Osteocyte (in vitro differentiated cells): ENCODE measurements around the gene METTL4. TPM values are rescaled to one million over a fixed set of nuclear protein-coding genes. Genes with fewer than 3 reads are reported as not detected.

ENCODE experiments used
- DNase-seq: peaks from one replicate; pipeline ENCODE4 v3.0.0; 2021; ENCODE audit warnings: mixed read lengths; ENCODE audit not compliant: unreplicated experiment; ENCODE audit errors: extremely low spot score
- H3K27ac Mint-ChIP-seq: one replicate; pipeline ENCODE4 v1.8.0; 2021; ENCODE audit warnings: mild to moderate bottlenecking, mixed read lengths; ENCODE audit not compliant: unreplicated experiment
- H3K27me3 Mint-ChIP-seq: one replicate; pipeline ENCODE4 v1.8.0; 2021; ENCODE audit warnings: mixed read lengths; ENCODE audit not compliant: unreplicated experiment
- H3K36me3 Mint-ChIP-seq: one replicate; pipeline ENCODE4 v1.8.0; 2021; ENCODE audit warnings: mixed read lengths; ENCODE audit not compliant: unreplicated experiment
- H3K4me1 Mint-ChIP-seq: one replicate; pipeline ENCODE4 v1.8.0; 2021; ENCODE audit warnings: mixed read lengths; ENCODE audit not compliant: unreplicated experiment
- H3K4me3 Mint-ChIP-seq: one replicate; pipeline ENCODE4 v1.8.0; 2021; ENCODE audit warnings: mild to moderate bottlenecking, moderate library complexity, mixed read lengths; ENCODE audit not compliant: unreplicated experiment
- H3K9me3 Mint-ChIP-seq: one replicate; pipeline ENCODE4 v1.8.0; 2021; ENCODE audit warnings: mixed read lengths; ENCODE audit not compliant: unreplicated experiment
- long read RNA-seq: library from polyadenylated mRNA; unstranded; transcript quantifications from one replicate; pipeline ENCODE4 v2.0.0, GENCODE V29; 2021
- total RNA-seq: library from RNA; stranded (reverse); gene quantifications from 2 replicates; pipeline ENCODE4 v1.2.1, GENCODE V29; 2021
- TF ChIP-seq, protein P1 (sequence below): fragments of 200-600 bp; sonication (generic); IDR thresholded peaks from 2 replicates; pipeline ENCODE4 v1.5.0; 2021; ENCODE audit warnings: antibody characterized with exemption, mild to moderate bottlenecking, moderate library complexity

Gene METTL4, protein sequence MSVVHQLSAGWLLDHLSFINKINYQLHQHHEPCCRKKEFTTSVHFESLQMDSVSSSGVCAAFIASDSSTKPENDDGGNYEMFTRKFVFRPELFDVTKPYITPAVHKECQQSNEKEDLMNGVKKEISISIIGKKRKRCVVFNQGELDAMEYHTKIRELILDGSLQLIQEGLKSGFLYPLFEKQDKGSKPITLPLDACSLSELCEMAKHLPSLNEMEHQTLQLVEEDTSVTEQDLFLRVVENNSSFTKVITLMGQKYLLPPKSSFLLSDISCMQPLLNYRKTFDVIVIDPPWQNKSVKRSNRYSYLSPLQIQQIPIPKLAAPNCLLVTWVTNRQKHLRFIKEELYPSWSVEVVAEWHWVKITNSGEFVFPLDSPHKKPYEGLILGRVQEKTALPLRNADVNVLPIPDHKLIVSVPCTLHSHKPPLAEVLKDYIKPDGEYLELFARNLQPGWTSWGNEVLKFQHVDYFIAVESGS
- total RNA-seq: 10.8 and 12.8 TPM in 2 replicates
- long read RNA-seq, transcript METTL4-203 (9 exons, 2,742 nt): major isoform, 29 of 52 reads
- long read RNA-seq, partial matches to known transcripts: 9 of 52 reads
- long read RNA-seq, other reads (novel, unspliced or antisense): 11 of 52 reads

DNA sequence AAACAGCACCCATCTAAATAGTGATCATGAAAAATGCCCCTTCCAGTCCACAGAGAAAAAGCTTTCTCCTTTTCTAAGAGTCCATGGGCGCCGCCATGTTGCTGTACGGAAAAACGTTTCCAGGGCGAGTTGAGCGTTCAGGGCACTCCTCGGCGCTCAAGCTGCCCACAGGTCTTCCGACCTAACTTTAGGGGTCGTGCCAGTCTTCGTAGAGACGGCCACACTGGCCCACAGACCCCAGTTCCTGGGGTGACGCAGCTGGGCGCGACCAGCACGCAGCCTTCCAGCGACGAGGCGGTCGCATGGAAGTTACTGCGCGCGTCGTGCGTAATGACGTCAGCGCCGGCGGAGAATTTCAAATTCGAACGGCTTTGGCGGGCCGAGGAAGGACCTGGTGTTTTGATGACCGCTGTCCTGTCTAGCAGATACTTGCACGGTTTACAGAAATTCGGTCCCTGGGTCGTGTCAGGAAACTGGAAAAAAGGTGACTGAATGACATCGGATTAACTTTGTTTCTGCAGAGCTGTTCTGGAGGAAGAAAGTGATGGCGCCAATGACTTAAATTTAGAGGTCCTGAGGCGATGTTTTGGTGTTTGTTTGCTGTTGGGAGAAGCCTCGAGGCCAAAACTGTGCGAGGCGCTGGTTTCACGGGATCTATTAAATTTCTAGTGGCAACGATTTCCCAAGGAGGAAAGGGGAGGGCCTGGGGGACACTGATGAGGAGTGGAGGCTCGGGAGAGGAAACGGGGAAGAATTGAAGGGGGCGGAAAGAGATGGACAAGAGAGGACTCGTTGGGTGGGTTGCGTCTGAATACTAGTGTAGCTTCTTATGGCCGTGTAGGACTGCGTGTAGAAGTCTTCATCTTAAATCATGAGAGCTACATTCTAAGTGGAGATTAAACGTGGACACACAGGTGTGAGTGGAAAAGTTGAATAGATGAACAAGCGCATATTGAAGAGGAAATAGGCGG is at the start of gene METTL4, which contains the start of gene NDC80:
TSS of gene METTL4 (minus strand) at position 306 of the 971 bp plus-strand sequence. CDS start 4,289 bp downstream, outside the sequence.
TSS of gene NDC80 (plus strand) at position 358 of the 971 bp plus-strand sequence. CDS start 1,429 bp downstream, outside the sequence.
- Mint-ChIP-seq H3K4me3 (peak within 1 kb of the TSS; percentile 100), H3K36me3 (peaks cover 3% of the 10 kb centered on the region), H3K9me3 (no peaks in the 10 kb centered on the region), H3K27me3 (no peaks in the 10 kb centered on the region), H3K4me1 (peaks cover 44% of the 10 kb centered on the region), H3K27ac (peak within 1 kb of the TSS; percentile 100)
- TF ChIP-seq, protein P1, sequence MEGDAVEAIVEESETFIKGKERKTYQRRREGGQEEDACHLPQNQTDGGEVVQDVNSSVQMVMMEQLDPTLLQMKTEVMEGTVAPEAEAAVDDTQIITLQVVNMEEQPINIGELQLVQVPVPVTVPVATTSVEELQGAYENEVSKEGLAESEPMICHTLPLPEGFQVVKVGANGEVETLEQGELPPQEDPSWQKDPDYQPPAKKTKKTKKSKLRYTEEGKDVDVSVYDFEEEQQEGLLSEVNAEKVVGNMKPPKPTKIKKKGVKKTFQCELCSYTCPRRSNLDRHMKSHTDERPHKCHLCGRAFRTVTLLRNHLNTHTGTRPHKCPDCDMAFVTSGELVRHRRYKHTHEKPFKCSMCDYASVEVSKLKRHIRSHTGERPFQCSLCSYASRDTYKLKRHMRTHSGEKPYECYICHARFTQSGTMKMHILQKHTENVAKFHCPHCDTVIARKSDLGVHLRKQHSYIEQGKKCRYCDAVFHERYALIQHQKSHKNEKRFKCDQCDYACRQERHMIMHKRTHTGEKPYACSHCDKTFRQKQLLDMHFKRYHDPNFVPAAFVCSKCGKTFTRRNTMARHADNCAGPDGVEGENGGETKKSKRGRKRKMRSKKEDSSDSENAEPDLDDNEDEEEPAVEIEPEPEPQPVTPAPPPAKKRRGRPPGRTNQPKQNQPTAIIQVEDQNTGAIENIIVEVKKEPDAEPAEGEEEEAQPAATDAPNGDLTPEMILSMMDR: no peak
- peak; percentile 95 for DNase-seq

DNA sequence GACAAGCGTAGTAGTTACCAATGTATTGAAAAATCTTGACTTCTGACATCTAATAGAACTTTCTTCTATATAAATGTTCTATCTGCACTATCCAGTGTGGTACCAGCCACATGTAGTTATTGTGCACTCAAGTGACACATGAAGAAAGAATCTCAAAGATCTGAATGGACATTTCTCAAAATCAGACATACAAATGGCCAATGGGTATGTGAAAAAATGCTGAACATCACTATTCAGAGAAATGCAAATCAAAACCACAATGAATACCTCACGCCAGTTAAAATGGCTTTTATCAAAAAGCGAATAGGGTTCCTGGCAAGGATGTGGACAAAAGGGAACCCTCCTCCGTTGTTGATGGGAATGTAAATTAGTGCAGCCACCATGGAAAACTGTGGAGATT is 46.7 kb upstream of the METTL4 start:
- Mint-ChIP-seq H3K36me3 (peaks cover 13% of the 10 kb centered on the region), H3K9me3 (peaks cover 3% of the 10 kb centered on the region), H3K4me1 (peaks cover 6% of the 10 kb centered on the region), H3K27ac (no peak overlapping the region), H3K4me3 (no peak overlapping the region), H3K27me3 (no peaks in the 10 kb centered on the region)
- TF ChIP-seq, protein P1: no peak
- DNase-seq: no peak

DNA sequence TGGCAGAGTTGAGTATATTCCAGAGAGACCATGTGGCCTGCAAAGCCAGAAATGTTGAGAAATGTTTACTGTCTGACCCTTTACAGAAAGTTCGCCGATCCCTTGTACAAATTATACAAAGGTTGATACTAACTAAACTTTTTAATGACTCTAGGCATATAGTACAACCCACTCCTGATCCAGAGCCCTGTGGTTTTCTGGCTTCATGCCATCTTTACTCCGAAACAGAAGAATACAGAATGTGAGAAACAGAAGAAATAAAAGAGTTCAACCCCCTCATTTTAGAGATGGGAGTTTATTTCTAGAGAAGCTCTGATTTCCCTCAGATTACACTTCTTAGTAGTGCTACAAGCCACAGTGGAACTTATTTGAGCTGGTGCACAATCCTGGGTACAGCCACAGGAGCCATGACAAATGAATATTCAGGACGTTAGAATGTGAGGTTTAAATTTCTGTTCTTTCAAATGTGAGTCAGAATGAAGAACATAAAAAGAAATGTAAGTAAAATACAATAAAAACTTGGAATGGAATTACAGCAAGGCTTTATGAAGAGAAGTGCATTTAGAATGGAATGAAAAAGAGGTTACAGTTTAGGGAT is 46.2 kb upstream of the METTL4 start:
- no peak for DNase-seq
- H3K4me1 Mint-ChIP-seq: peaks cover 6% of the 10 kb centered on the region
- TF ChIP-seq, protein P1: no peak
- no peak overlapping the region for H3K4me3 Mint-ChIP-seq
- peaks cover 16% of the 10 kb centered on the region for H3K36me3 Mint-ChIP-seq
- H3K9me3 Mint-ChIP-seq: peaks cover 3% of the 10 kb centered on the region
- no peak overlapping the region for H3K27ac Mint-ChIP-seq
- no peaks in the 10 kb centered on the region for H3K27me3 Mint-ChIP-seq

DNA sequence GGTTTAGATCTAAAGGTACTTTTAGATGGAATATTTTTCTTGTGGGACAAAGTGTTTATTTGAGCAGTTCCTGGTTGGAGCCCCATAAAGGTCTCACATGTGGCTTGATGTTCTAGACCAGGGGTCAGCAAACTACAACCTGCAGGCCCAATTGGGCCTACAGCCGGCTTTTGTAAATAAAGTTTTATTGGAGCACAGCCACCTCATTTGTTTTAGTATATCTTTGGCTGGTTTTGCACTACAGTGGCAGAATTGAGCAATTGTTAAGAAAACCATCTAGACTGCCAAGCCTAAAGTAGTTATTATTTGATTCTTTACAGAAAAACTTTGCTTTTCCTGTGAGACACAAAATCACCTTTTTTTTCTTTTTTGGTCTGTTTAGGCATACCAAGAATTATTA is 41.7 kb upstream of the METTL4 start:
- H3K27ac Mint-ChIP-seq: no peak overlapping the region
- TF ChIP-seq, protein P1: no peak
- H3K4me1 Mint-ChIP-seq: peaks cover 6% of the 10 kb centered on the region
- H3K4me3 Mint-ChIP-seq: no peak overlapping the region
- peaks cover 3% of the 10 kb centered on the region for H3K9me3 Mint-ChIP-seq
- peaks cover 22% of the 10 kb centered on the region for H3K36me3 Mint-ChIP-seq
- DNase-seq: no peak
- H3K27me3 Mint-ChIP-seq: no peaks in the 10 kb centered on the region
